ENCODE results near the gene RAB13. TPM values are rescaled to one million over a fixed set of nuclear protein-coding genes. Genes with fewer than 3 reads are reported as not detected.
A peak's percentile ranks its signal among the peaks of the same experiment; 100 is the strongest.

RAB13 gene
- total and polyA plus RNA-seq, 2 of the 13 experiments (the other 11 are each of a cell fraction or from before 2014, with no cell fraction given) = 15.9 to 24.7 TPM

GRCh38 chr1:153967107-153967999, 18.8 kb downstream of the RAB13 start, which contains the start of gene CREB3L4 (continued):
- TF ChIP-seq ZBED4 (CRISPR knock-in tag; IDR thresholded peaks at IDR 0.05; ENCODE audit: borderline replicate concordance) (no peak), ZNF280D (CRISPR knock-in tag; IDR thresholded peaks at IDR 0.05) (peak; percentile 94; the same call in 1 of the 2 replicates), PHF20 (CRISPR knock-in tag; IDR thresholded peaks at IDR 0.05) (peak; percentile 81), ZBTB4 (CRISPR knock-in tag; IDR thresholded peaks at IDR 0.05; ENCODE audit: borderline replicate concordance) (no peak), ZMYM3 (CRISPR knock-in tag; IDR thresholded peaks at IDR 0.05) (peak; percentile 90), MIXL1 (CRISPR knock-in tag; IDR thresholded peaks at IDR 0.05) (peak; percentile 69; the same call in 1 of the 2 replicates), KDM5A (IDR thresholded peaks at IDR 0.05; ENCODE audit: borderline replicate concordance, low read length) (no peak; the same call in 1 of the 2 replicates), ZNF343 (CRISPR knock-in tag; IDR thresholded peaks at IDR 0.05) (peak; percentile 85; the same call in 1 of the 2 replicates), KDM4B (CRISPR knock-in tag; IDR thresholded peaks at IDR 0.05) (0 out of 2 replicates have a peak, but pooled peaks have one; percentile 33), TAF15 (IDR thresholded peaks at IDR 0.05; ENCODE audit: low read depth, low read length, poor library complexity, severe bottlenecking) (no peak), KLF16 (CRISPR knock-in tag; IDR thresholded peaks at IDR 0.05) (peak in 1 of 2 experiments; percentile 76; a peak in 1 of 4 replicates), ZNF737 (CRISPR knock-in tag; IDR thresholded peaks at IDR 0.05; ENCODE audit: borderline replicate concordance) (no peak), NR0B2 (CRISPR knock-in tag; IDR thresholded peaks at IDR 0.05) (no peak), BRD4 (CRISPR knock-in tag; IDR thresholded peaks at IDR 0.05) (0 out of 2 replicates have a peak, but pooled peaks have one; percentile 48), EED (CRISPR knock-in tag; IDR thresholded peaks at IDR 0.05) (peak; percentile 91), IRX3 (CRISPR knock-in tag; IDR thresholded peaks at IDR 0.05; ENCODE audit: borderline replicate concordance, low read depth) (0 out of 2 replicates have a peak, but pooled peaks have one; percentile 39), ZNF672 (CRISPR knock-in tag; IDR thresholded peaks at IDR 0.05) (no peak)
